NCI-H345 treated with DMSO at 0.1 percent for 48 hours (cell line): ENCODE data around the gene CREB5.
"Not testable (repeated sequence)": the region's sequence is repeated elsewhere in the genome, so short reads cannot be mapped to it uniquely, and the experiment has no call there.

Experiments
- DNase-seq: peaks from one replicate; lab custom pipeline; 2025; ENCODE audit not compliant: unreplicated experiment; lab: John Stamatoyannopoulos, UW

Gene CREB5

DNA sequence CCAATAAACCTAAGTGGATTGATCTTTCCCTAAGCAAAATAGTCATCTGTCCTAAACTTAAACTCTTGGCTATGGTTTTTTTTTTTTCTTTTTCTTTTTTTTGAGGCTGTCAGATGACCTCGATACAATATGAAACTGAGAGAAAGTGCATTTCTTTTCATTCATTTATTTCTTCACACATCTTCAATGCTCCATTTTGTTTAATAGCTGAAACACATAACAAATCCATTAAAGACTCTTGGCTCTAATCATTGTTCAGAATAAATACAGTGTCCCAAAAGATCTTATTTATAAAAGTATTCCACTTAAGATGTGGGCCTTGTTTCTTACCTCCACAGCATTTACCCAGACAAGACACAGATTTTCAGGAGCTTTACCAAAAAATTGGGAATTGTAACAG, 350.3 kb downstream of the CREB5 start:
- no peak for DNase-seq

GRCh38 chr7:28766359-28766758, 354.0 kb downstream of the CREB5 start:
- no peak for DNase-seq

DNA sequence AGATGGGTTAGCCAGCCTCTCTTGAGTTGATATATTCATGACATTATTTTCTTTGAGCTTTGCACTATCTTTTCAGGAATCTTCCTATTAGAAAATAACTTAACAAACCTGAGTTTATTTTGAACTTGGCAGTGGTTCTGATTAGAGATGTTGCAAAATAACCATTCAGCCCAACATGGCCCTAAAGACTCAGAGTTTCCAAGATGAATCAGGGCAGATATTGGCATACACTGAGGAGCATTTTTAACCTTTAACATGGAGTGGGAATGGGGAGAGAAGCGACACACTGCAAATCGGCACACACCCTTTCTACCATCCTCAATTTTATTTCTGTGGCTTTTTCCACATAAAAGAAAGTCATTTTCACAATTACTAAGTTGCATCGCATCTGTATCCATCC, 355.0 kb downstream of the CREB5 start:
- no peak for DNase-seq

DNA sequence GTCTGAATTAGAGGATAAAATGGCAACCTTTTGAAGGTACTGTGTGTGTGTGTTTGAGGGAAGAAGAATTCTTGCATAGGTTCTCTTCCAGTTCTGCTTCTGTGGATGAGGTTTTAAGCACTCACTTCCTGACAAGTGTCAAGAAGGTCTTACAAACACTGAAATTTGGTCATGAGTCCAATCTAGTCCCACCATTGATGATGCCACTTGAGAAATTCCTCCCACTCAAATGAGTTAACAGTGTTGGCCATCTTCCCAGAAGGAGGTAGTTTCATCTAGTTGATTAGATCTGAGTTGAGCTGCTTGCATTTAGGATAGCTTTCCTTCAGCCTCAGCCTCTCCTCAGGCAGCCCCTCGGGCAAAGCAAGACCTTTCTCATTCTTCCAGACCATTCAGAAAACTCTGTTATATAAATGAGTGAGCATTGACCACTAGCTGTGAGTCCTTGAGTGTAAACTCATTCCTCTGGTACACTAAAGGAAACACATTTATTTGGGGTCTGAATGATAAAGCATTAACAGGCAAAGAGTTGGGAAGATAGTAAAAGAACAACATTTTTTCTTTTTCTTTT, 356.3 kb downstream of the CREB5 start:
- no peak for DNase-seq

GRCh38 chr7:28771906-28772622, 359.7 kb downstream of the CREB5 start:
- no peak for DNase-seq

DNA sequence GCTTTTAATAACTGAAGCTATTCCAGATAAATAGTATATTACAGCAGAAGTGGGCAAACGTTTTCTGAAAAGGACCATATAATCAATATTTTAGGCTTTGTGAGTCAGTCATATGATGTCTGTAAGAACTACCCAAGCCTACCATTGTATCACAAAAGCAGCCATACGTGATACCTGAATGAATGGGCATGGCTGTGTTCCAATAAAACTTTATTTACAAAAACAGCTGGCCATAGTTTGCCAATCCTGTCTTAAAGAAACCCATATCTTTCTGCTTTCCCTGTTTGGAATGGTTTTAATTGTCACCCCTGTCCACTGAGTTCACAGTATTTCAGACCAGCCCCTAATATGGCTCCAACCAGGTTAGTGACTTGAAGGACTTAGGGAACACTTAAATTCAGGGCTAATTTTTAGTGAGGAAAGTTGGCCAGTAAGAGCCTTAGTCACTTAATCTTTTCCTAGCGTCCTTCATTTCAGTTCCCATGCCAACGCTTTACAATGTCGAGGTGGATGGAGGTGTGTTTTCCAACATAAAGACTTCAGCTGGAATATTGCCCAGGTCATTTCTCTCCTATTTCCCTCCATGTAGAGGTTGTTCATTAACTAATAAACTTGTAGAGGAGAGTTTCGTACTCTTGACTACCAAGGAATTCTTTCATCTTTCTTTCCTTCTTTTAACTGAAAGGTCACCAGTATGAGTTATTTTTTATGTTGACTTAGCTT, 361.3 kb downstream of the CREB5 start:
- no peak for DNase-seq

DNA sequence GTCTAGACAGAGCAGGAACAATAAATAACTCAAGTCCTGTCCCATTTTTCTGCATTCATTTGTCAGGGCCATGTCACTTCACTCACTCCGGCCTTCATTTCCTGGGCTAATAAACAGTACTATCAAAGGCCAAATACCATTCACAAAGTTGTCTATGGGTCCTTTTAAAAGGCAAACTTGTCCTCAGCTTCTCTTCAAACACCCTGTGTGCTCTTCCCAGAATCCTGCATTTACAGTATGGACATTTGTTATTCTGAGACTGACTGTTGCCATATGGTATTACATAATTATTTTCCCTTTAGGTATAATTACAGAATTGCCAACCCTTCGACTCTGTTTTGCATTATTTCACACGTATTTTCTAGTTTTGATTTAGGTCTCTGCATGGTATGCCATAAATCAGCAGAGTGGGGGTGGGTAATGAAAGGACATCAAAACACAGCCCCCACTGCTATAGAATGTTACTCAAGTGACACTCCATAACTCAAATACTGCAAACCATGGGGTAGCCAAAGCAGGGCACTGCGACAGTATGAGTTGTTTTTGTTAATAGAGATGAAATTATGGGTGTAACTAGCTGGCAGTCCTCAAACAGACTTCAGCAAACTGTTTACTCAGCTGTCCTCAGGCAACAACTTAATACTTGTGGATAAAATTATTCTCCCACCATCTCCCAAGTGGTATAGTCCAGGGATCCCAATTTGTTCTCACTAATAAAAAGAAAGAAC, 362.1 kb downstream of the CREB5 start:
- DNase-seq: peak; percentile 78

- no peak for DNase-seq
These were observed 364.3 kb downstream of the CREB5 start for GRCh38 chr7:28776463-28777157.

DNA sequence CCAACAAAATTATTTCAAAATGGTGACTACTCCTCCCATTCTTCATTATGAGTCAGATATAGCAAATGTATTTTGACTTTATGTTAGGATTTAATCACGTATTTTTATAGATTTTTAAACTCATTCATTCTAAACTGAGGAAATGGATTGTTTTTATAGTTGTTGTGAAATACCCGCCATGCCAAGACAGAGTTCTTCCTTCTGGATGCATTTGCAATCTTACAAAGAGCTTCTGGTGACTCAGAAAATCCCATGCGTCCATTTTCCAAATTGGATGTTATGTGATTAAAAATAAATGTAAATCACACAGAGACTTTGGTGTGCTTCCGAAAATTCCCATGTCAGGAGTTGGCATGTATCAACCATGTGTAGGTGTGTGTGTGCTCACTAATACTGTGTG, 366.5 kb downstream of the CREB5 start:
- no peak for DNase-seq

GRCh38 chr7:28779954-28780353, 367.6 kb downstream of the CREB5 start:
- no peak for DNase-seq

- DNase-seq: no peak
These were observed 370.0 kb downstream of the CREB5 start for GRCh38 chr7:28782362-28782761.

GRCh38 chr7:28784171-28784902, 372.0 kb downstream of the CREB5 start:
- peak; percentile 6 for DNase-seq

GRCh38 chr7:28785041-28785995, 373.0 kb downstream of the CREB5 start:
- DNase-seq: no peak

GRCh38 chr7:28786156-28786555, 373.8 kb downstream of the CREB5 start:
- not testable (repeated sequence) for DNase-seq

GRCh38 chr7:28787106-28787505, 374.8 kb downstream of the CREB5 start:
- DNase-seq: no peak

- no peak for DNase-seq
These were observed 378.1 kb downstream of the CREB5 start for GRCh38 chr7:28790467-28790866.

GRCh38 chr7:28792858-28793257, 380.5 kb downstream of the CREB5 start:
- DNase-seq: no peak

DNA sequence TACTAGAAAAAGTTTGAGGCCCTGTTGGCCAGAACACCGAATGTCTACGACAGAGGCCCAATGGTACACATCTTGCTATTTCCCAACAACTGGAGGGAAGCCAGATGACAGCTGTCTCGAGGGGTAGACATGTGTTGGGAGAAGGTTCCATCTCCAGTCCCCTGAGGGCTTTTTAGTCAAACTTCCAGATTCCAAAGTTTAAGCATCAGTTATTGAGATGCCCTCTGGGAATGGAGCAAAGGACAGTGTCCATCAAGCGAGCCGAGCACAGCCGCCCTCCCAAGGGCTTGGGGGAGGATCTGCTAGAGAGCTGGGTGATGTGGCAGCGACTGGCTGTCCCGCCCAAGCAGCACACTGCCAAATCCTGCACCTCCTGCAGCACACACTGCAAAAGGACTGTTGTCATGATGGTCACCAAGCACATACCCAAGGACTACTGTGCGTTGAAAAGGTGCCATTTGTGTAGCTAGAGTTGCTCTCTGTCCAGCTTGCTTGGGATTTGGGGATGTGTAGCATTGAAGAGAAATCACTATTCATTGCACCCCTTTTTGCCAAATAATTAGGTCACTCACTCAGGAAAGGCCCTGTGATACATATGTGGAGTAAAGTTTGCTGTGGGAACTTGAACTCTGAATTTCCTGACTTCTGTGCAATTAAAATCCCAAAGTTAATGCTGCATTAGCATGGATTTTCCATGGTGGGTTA, 381.2 kb downstream of the CREB5 start:
- DNase-seq: no peak

GRCh38 chr7:28798274-28798673, 386.0 kb downstream of the CREB5 start:
- no peak for DNase-seq
